ENCODE data around the gene SWT1.

DNA sequence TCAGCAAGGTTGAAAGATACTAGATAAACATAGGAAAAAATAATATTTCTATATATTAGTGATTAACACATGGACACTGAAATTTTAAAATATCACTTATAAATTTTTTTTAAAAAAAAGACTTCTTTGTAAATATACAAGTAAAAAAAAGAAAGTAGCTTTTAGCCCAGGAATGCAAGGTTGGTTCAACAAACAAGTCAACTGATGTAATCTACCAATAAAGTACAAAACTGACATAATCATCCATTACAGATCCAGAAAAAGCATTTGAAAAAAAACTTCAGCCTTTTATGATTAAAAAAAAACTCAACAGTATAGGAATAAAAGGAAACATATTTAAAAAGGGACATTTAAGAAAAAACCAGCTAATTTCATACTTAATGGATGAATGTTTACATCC is 48.6 kb upstream of the SWT1 start:
- no peak for TF ChIP-seq EZH2phosphoT487 (IDR thresholded peaks at IDR 0.05; ENCODE audit: borderline replicate concordance)
- TF ChIP-seq, protein P1, sequence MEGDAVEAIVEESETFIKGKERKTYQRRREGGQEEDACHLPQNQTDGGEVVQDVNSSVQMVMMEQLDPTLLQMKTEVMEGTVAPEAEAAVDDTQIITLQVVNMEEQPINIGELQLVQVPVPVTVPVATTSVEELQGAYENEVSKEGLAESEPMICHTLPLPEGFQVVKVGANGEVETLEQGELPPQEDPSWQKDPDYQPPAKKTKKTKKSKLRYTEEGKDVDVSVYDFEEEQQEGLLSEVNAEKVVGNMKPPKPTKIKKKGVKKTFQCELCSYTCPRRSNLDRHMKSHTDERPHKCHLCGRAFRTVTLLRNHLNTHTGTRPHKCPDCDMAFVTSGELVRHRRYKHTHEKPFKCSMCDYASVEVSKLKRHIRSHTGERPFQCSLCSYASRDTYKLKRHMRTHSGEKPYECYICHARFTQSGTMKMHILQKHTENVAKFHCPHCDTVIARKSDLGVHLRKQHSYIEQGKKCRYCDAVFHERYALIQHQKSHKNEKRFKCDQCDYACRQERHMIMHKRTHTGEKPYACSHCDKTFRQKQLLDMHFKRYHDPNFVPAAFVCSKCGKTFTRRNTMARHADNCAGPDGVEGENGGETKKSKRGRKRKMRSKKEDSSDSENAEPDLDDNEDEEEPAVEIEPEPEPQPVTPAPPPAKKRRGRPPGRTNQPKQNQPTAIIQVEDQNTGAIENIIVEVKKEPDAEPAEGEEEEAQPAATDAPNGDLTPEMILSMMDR (conservative IDR thresholded peaks at IDR 0.05; ENCODE audit: low read length): no peak

Data from Loucy (cell line).